Neural progenitor cell (in vitro differentiated cells): ENCODE measurements around the gene RPS27L.

Experiments used
- EZH2phosphoT487 ChIP-seq: fragments of 200-600 bp; sonication (generic); IDR thresholded peaks from 2 replicates; pipeline ENCODE4 v1.6.1; 2017; ENCODE audit warnings: antibody characterized with exemption
- TF ChIP-seq, protein P1 (sequence below): fragments of 200-600 bp; sonication (generic); IDR thresholded peaks from 2 replicates; pipeline ENCODE4 v1.5.1; 2017; ENCODE audit warnings: antibody characterized with exemption, mild to moderate bottlenecking

DNA sequence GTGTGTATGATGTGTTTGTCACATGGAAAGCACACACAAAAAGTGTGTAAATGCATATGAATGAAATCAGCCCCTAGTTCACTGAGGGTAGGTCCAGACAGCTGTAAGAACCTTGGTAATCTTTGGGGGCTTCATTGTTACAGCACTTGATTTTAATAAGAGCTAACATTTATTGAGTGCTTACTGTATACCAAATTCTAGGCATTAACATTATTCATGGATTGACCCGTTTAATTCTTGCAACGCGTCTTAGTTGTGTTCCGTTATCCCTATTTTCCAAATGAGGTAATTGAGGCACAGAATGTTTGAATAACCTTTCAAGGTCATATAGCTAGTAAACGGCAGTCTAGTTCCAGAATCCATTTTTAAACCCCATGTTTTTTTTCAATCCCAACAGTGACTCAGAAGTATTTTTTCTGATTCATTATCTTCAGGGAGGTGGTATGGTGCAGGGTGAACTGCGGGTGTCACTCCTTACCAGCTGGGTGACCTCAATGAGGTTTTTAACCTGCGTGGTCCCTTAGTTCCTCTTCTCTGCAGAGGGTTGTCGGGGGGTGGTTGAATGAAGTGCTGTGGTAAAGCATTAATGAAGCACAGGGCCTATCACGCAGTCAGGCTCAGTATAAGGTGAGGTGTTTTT, 46.3 kb upstream of the RPS27L start:
- TF ChIP-seq, protein P1, sequence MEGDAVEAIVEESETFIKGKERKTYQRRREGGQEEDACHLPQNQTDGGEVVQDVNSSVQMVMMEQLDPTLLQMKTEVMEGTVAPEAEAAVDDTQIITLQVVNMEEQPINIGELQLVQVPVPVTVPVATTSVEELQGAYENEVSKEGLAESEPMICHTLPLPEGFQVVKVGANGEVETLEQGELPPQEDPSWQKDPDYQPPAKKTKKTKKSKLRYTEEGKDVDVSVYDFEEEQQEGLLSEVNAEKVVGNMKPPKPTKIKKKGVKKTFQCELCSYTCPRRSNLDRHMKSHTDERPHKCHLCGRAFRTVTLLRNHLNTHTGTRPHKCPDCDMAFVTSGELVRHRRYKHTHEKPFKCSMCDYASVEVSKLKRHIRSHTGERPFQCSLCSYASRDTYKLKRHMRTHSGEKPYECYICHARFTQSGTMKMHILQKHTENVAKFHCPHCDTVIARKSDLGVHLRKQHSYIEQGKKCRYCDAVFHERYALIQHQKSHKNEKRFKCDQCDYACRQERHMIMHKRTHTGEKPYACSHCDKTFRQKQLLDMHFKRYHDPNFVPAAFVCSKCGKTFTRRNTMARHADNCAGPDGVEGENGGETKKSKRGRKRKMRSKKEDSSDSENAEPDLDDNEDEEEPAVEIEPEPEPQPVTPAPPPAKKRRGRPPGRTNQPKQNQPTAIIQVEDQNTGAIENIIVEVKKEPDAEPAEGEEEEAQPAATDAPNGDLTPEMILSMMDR = no peak
- TF ChIP-seq EZH2phosphoT487 = no peak
